K562 (cell line): Measurements from ENCODE around the gene PRDX2. TPM values are rescaled to one million over a fixed set of nuclear protein-coding genes. Genes with fewer than 3 reads are reported as not detected.

Experiments
- ARNT ChIP-seq, 2 experiments: fragments of 450-650 bp; IDR thresholded peaks; 2 replicates each; pipeline ENCODE4 v1.6.1; 2016; ENCODE audit warnings: mild to moderate bottlenecking in 1 of 2
- BCOR ChIP-seq: fragments of 450-650 bp; IDR thresholded peaks from 2 replicates; pipeline ENCODE4 v1.6.1; 2016
- BRD9 ChIP-seq: fragments of 450-650 bp; IDR thresholded peaks from 2 replicates; pipeline ENCODE4 v1.6.1; 2018; ENCODE audit warnings: low read depth; ENCODE audit not compliant: partially characterized antibody
- CBX1 ChIP-seq: sonication (generic); IDR thresholded peaks from 2 replicates; pipeline ENCODE4 v1.6.1; 2016; ENCODE audit warnings: antibody characterized with exemption, low read depth, mild to moderate bottlenecking
- CUX1 ChIP-seq: fragments of 200-800 bp; sonication (Bioruptor generic); IDR thresholded peaks from 2 replicates; pipeline ENCODE4 v1.6.1; 2016; ENCODE audit warnings: missing genetic modification characterization, missing compliant biosample characterization
- GABPB1 ChIP-seq: sonication (generic); formaldehyde crosslinking; IDR thresholded peaks from 2 replicates; pipeline ENCODE4 v1.8.0; 2022; ENCODE audit warnings: mild to moderate bottlenecking, missing genetic modification reagents
- KHSRP ChIP-seq: fragments of 450-650 bp; IDR thresholded peaks from 2 replicates; pipeline ENCODE4 v1.6.1; 2017
- LEF1 ChIP-seq: fragments of 450-650 bp; IDR thresholded peaks from 2 replicates; pipeline ENCODE4 v1.6.1; 2016; ENCODE audit warnings: mild to moderate bottlenecking
- MBD2 ChIP-seq: sonication (generic); IDR thresholded peaks from 2 replicates; pipeline ENCODE4 v1.6.1; 2016; ENCODE audit warnings: low read depth, borderline replicate concordance
- MEF2D ChIP-seq: conservative IDR thresholded peaks from 2 replicates; pipeline ENCODE4 v1.6.1; 2016; ENCODE audit warnings: low read depth, missing genetic modification characterization, missing compliant biosample characterization
- MXI1 ChIP-seq: IDR thresholded peaks from 2 replicates; pipeline ENCODE4 v1.6.1; 2011; ENCODE audit warnings: low read depth, mild to moderate bottlenecking, improper control_type of control experiment, low read length
- NFRKB ChIP-seq: fragments of 450-650 bp; IDR thresholded peaks from 2 replicates; pipeline ENCODE4 v1.6.1; 2016; ENCODE audit warnings: low read depth
- POLR2A ChIP-seq: fragments of 450-650 bp; conservative IDR thresholded peaks from 2 replicates; pipeline ENCODE4 v1.6.1; 2016
- RBM14 ChIP-seq: fragments of 200-400 bp; formaldehyde crosslinking; IDR thresholded peaks from 2 replicates; pipeline ENCODE4 v1.6.1; 2018; ENCODE audit warnings: low read depth, mild to moderate bottlenecking, low read length, moderate library complexity, borderline replicate concordance; ENCODE audit not compliant: insufficient read depth
- ZBTB1 ChIP-seq: sonication (generic); formaldehyde crosslinking; IDR thresholded peaks from 2 replicates; pipeline ENCODE4 v1.8.1; 2023; ENCODE audit warnings: missing genetic modification reagents, low read depth, mild to moderate bottlenecking, borderline replicate concordance
- ZNF140 ChIP-seq: fragments of 250-450 bp; sonication (Bioruptor Pico); IDR thresholded peaks from 2 replicates; pipeline ENCODE4 v1.8.0; 2021; ENCODE audit warnings: moderate library complexity, mild to moderate bottlenecking, inconsistent platforms
- ZNF354B ChIP-seq: fragments of 250-450 bp; sonication (Bioruptor Pico); IDR thresholded peaks from 2 replicates; pipeline ENCODE4 v1.4.0; 2020
- ZNF644 ChIP-seq: fragments of 200-800 bp; sonication (Bioruptor generic); IDR thresholded peaks from 2 replicates; pipeline ENCODE4 v1.6.1; 2016; ENCODE audit warnings: low read depth, missing genetic modification characterization, missing compliant biosample characterization
- ZNF707 ChIP-seq: fragments of 250-450 bp; sonication (Bioruptor Pico); conservative IDR thresholded peaks from 2 replicates; pipeline ENCODE4 v1.8.0; 2022; ENCODE audit warnings: inconsistent platforms, mild to moderate bottlenecking, moderate library complexity
- polyA plus RNA-seq, 8 experiments: library from polyadenylated mRNA; depleted of rRNA in 4 of 8; stranded (reverse) in 5 of 8; unstranded in 3 of 8; fragments of >200 nt; fragmentation: Nextera tagmentation in 2 of 8; fragmentation: Illumina TruSeq in 1 of 8; extraction: Ambion mirVana in 2 of 8; extraction: Trizol in 1 of 8; gene quantifications; 2 replicates each; pipeline versions ENCODE4 v1.2.1 to v1.2.3, GENCODE V29; 2011 to 2014; ENCODE audit warnings: inconsistent platforms in 1 of 8, missing spikeins in 1 of 8
- total RNA-seq, 7 experiments: library from RNA; depleted of rRNA in 6 of 7; stranded (reverse); fragments of >200 nt in 6 of 7; fragmentation: Illumina TruSeq in 2 of 7; extraction: Trizol in 2 of 7; gene quantifications; 2 replicates each; pipeline versions ENCODE4 v1.2.1 to v1.2.3, GENCODE V29; 2011 to 2021; ENCODE audit warnings: low replicate concordance in 1 of 7
- TF ChIP-seq, protein P1 (sequence below): fragments of 250-450 bp; sonication (Bioruptor Pico); IDR thresholded peaks from 2 replicates; pipeline ENCODE4 v1.5.1; 2021; ENCODE audit warnings: mild to moderate bottlenecking
- TF ChIP-seq, protein P2 (sequence below): fragments of 250-450 bp; sonication (Bioruptor Pico); IDR thresholded peaks from 2 replicates; pipeline ENCODE4 v1.5.0; 2021; ENCODE audit warnings: mild to moderate bottlenecking, moderate library complexity

The PRDX2 gene
- total and polyA plus RNA-seq, 9 of the 15 experiments (the other 6 are each of a cell fraction or from before 2014, with no cell fraction given) = 206 to 1,183 (median 415) TPM

DNA sequence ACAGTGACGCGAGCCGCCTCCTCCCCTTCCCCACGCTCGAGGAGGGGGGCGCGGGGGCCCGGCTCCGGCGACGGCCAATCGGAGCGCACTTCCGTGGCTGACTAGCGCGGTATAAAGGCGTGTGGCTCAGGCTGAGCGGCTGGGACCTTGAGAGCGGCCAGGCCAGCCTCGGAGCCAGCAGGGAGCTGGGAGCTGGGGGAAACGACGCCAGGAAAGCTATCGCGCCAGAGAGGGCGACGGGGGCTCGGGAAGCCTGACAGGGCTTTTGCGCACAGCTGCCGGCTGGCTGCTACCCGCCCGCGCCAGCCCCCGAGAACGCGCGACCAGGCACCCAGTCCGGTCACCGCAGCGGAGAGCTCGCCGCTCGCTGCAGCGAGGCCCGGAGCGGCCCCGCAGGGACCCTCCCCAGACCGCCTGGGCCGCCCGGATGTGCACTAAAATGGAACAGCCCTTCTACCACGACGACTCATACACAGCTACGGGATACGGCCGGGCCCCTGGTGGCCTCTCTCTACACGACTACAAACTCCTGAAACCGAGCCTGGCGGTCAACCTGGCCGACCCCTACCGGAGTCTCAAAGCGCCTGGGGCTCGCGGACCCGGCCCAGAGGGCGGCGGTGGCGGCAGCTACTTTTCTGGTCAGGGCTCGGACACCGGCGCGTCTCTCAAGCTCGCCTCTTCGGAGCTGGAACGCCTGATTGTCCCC, 10.1 kb downstream of the PRDX2 start, which contains the start of gene JUNB (continued):
- no peak for TF ChIP-seq BRD9
- TF ChIP-seq ZNF707 = no peak
- TF ChIP-seq NFRKB = no peak
- TF ChIP-seq LEF1 = no peak
- TF ChIP-seq ZNF140 = no peak
- TF ChIP-seq ZNF644 (tag) = no peak
- TF ChIP-seq CBX1 = peak; percentile 99
- TF ChIP-seq BCOR = no peak
- no peak for TF ChIP-seq CUX1 (CRISPR knock-in tag)
- TF ChIP-seq ZBTB1 (CRISPR knock-in tag) = peak; percentile 45; the same call in 1 of the 2 replicates
- TF ChIP-seq, protein P1, sequence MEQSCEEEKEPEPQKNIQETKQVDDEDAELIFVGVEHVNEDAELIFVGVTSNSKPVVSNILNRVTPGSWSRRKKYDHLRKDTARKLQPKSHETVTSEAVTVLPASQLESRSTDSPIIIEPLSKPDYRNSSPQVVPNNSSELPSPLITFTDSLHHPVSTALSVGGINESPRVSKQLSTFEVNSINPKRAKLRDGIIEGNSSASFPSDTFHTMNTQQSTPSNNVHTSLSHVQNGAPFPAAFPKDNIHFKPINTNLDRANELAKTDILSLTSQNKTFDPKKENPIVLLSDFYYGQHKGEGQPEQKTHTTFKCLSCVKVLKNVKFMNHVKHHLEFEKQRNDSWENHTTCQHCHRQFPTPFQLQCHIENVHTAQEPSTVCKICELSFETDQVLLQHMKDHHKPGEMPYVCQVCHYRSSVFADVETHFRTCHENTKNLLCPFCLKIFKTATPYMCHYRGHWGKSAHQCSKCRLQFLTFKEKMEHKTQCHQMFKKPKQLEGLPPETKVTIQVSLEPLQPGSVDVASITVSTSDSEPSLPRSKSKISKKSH = no peak
- TF ChIP-seq, protein P2, sequence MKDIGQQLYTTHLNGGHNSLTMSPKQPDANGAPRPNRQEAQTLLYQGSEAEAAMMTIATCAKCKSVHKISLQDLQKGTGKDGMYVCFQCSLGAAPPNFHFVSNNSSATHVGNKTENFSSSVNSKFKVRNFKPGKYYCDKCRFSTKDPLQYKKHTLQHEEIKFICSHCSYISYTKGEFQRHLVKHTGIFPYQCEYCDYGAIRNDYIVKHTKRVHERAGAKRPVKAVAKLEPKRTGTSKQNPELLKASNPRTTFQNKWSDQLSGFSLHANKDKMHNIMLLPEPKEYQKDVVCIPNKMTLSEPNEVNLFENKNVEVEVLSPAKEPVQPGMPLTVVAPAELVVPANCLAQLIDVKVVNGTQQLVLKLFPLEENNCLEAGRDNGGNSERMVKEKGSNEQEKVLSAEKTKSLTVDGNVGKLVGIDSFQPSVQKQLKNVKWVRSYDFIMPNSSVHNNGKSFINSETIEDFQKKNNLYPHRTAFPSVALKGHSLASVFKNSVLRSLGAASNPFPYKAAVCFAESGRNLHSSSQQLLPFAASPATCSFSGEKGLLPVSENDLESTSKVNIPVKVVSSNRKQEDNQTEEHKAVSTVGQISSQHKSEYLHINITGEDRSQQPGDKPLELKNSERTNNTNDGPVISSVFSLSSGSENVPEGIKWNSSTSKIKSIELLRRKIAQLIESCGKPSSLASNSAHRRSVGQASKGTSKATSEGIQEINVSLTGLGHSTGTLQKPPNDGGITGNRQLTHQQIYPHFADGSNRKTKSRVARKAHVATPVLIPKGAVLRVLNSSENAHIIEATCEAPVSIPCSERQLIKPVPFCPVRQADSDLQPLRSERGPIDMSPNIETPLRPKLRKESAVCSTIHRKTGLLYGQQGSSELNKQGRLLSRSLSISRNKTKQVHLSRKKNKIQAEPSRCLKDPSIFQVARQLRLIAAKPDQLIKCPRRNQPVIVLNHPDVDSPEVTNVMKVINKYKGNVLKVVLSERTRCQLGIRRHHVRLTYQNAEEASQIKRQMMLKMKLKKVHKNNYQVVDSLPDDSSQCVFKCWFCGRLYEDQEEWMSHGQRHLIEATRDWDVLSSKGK (CRISPR knock-in tag) = no peak
- no peak for TF ChIP-seq ZNF354B (CRISPR knock-in tag)
- TF ChIP-seq MEF2D (tag) = no peak
- no peak for TF ChIP-seq KHSRP
- TF ChIP-seq MBD2 = peak; percentile 94
- TF ChIP-seq GABPB1 (CRISPR knock-in tag) = peak; percentile 85
- TF ChIP-seq MXI1 = peak; percentile 36; the same call in 1 of the 2 replicates
- no peak for TF ChIP-seq ARNT (IDR thresholded peaks at IDR 0.05)
- TF ChIP-seq RBM14 = 0 out of 2 replicates have a peak, but pooled peaks have one; percentile 73
- TF ChIP-seq POLR2A = peak; percentile 100
